Heart left ventricle (tissue), 16 donors: ENCODE data around the gene ABCC6. TPM values are rescaled to one million over a fixed set of nuclear protein-coding genes. Genes with fewer than 3 reads are reported as not detected.
"Not testable (repeated sequence)": the region's sequence is repeated elsewhere in the genome, so short reads cannot be mapped to it uniquely, and the experiment has no call there.

ENCODE experiments used
- ATAC-seq, 4 donors: fragments of 200-7000 bp; cut with Tn5 transposase; one replicate each; pipeline ENCODE4 v1.9.1; 2020 to 2022; ENCODE audit warnings: moderate library complexity in 4 of 4, mild to moderate bottlenecking in 3 of 4, moderate number of reproducible peaks in 1 of 4
- DNase-seq, 5 donors: peaks; one replicate each; pipeline ENCODE4 v3.0.0-alpha.2; 2020
- H3K27ac ChIP-seq, 12 donors: fragments of 200-600 bp; sonication (generic) in 4 of 12; one replicate each; pipeline versions ENCODE4 v1.5.0 to v1.8.0; 2016 to 2022; ENCODE audit warnings: mild to moderate bottlenecking in 2 of 12
- H3K27me3 ChIP-seq, 9 donors: fragments of 200-600 bp; sonication (generic) in 2 of 9; one replicate each; pipeline versions ENCODE4 v1.5.1 to v1.8.0; 2016 to 2022; ENCODE audit warnings: mild to moderate bottlenecking in 3 of 9
- H3K36me3 ChIP-seq, 9 donors: fragments of 200-600 bp; sonication (generic) in 2 of 9; one replicate each; pipeline versions ENCODE4 v1.5.0 to v1.8.0; 2018 to 2022; ENCODE audit warnings: mild to moderate bottlenecking in 2 of 9
- H3K4me1 ChIP-seq, 12 donors: fragments of 200-600 bp; sonication (generic) in 4 of 12; one replicate each; pipeline versions ENCODE4 v1.5.0 to v1.8.0; 2016 to 2022; ENCODE audit warnings: mild to moderate bottlenecking in 3 of 12
- H3K4me3 ChIP-seq, 12 donors: fragments of 200-600 bp; sonication (generic) in 4 of 12; one replicate each; pipeline versions ENCODE4 v1.5.0 to v1.8.0; 2017 to 2022; ENCODE audit warnings: mild to moderate bottlenecking in 9 of 12, moderate library complexity in 4 of 12
- H3K9me3 ChIP-seq, 12 donors: fragments of 200-600 bp; sonication (generic) in 4 of 12; one replicate each; pipeline versions ENCODE4 v1.5.0 to v1.8.0; 2016 to 2022; ENCODE audit warnings: mild to moderate bottlenecking in 1 of 12
- WGBS, 4 donors: extraction: QIAGEN DNeasy Blood & Tissue Kit in 2 of 4; methylation state at CpG; one replicate each; pipeline versions ENCODE4 v1.1.5 to v1.1.7; 2013 to 2018; 5-methylcytosine and 5-hydroxymethylcytosine counted together
- intact Hi-C, 10 donors: fragments of 100-400 bp; cut with DNase I; formaldehyde crosslinking; loops; one replicate each; pipeline versions ENCODE4 v1.11.1 to v1.14.2; 2022
- polyA plus RNA-seq, 2 donors: library from polyadenylated mRNA; stranded (reverse); fragments of 200-250 nt; gene quantifications; one replicate each; pipeline ENCODE4 v1.2.3, GENCODE V29; 2013
- total RNA-seq, 9 donors: library from RNA; depleted of rRNA in 2 of 9; stranded (reverse); fragments of >200 nt in 2 of 9; fragmentation: NEBNext Ultra II Directional in 3 of 9; extraction: Animal tissue kit (Norgen Biotek cat#: 25700) in 3 of 9; gene quantifications; one replicate each; pipeline versions ENCODE4 v1.1.0 to v1.2.4, GENCODE V29; 2016 to 2023
- donor health status: ischemic (EF 13 %, LVEDD 7.1; RV severe dilation, severe dysfunction).
- donor health status: healthy with polysubstance abuse.
- donor health status: DM: no; HTN: yes; CAD: no.
- donor health status: DM: no; HTN: no; CAD: no.
- donor health status: ischemic (EF 25% LVEDD 6.9; RV normal size, moderate dysfunction).
- donor health status: ischemic (EF 25% LVEDD 5.7; RV mildly dilated, moderate dysfunction).
- donor health status: healthy.
- donor health status: DM: yes; HTN: yes; CAD: no.
- donor health status: ischemic (EF 35%, LVEDD 5.7; RV mildly dilated, moderate dysfunction).
- donor health status: nonischemic (EF 11% LVEDD 7.7; RV severe dilation, severe dysfunction).
- donor health status: DM: yes; HTN: yes; CAD: no.
- donor health status: PGD.
- donor health status: ischemic (EF 29% LVEDD 5.4; RV normal size, mild dysfunction).
- donor health status: nonischemic (EF 23%, LVEDD 6.1; RV moderate dilation, normal function).

ABCC6 gene
- total and polyA plus RNA-seq, 11 donors, result 0.14 to 3.8 (median 1.3) TPM; not detected in 3

- intact Hi-C loops, H3K27me3 ChIP-seq, H3K9me3 ChIP-seq, H3K4me1 ChIP-seq, H3K27ac ChIP-seq, DNase-seq, H3K36me3 ChIP-seq: not testable (repeated sequence)
- peak in 2 of 4 donors; percentile 11 to 32 for ATAC-seq
- WGBS, 4 donors, result 20 to 28% (median 24%) methylated on average over 1 to 19 of the region's 24 CpGs
- H3K4me3 ChIP-seq, result peak overlapping the region in 10 of 12 donors; percentile 4 to 38 (median 24)
Measured at GRCh38 chr16:16223662-16224241, 458 bp upstream of the ABCC6 start.

- WGBS, 4 donors, result 68 to 94% (median 93%) methylated on average over 4 of the region's 9 CpGs; no CpG with 5 or more reads in 1 of the 4 donors
- H3K4me1 ChIP-seq, H3K27me3 ChIP-seq, H3K27ac ChIP-seq, H3K9me3 ChIP-seq, intact Hi-C loops, DNase-seq, H3K4me3 ChIP-seq, H3K36me3 ChIP-seq, ATAC-seq: not testable (repeated sequence)
Measured at GRCh38 chr16:16221382-16221781, 1.9 kb downstream of the ABCC6 start.

- H3K4me1 ChIP-seq, ATAC-seq, H3K9me3 ChIP-seq, H3K27ac ChIP-seq, H3K27me3 ChIP-seq, intact Hi-C loops, H3K36me3 ChIP-seq, H3K4me3 ChIP-seq, DNase-seq: not testable (repeated sequence)
- WGBS, 4 donors, result 94 to 99% (median 96%) methylated on average over 7 to 8 of the region's 9 CpGs
Measured at GRCh38 chr16:16220449-16220848, 2.8 kb downstream of the ABCC6 start.

- H3K36me3 ChIP-seq, H3K27me3 ChIP-seq, H3K4me3 ChIP-seq, H3K4me1 ChIP-seq, ATAC-seq, H3K27ac ChIP-seq, intact Hi-C loops, DNase-seq, H3K9me3 ChIP-seq: not testable (repeated sequence)
- WGBS, 4 donors, result 0 to 21% methylated on average over 1 to 2 of the region's 5 CpGs; no CpG with 5 or more reads in 2 of the 4 donors
Measured at GRCh38 chr16:16218787-16219186, 4.5 kb downstream of the ABCC6 start.

- H3K27ac ChIP-seq, H3K4me3 ChIP-seq, H3K27me3 ChIP-seq, ATAC-seq, H3K9me3 ChIP-seq, H3K36me3 ChIP-seq, H3K4me1 ChIP-seq, intact Hi-C loops, DNase-seq: not testable (repeated sequence)
- WGBS, 4 donors, result no CpG with 5 or more reads among the region's 5 CpGs
Measured at GRCh38 chr16:16218349-16218748, 4.9 kb downstream of the ABCC6 start.

- H3K9me3 ChIP-seq, H3K36me3 ChIP-seq, H3K4me1 ChIP-seq, H3K27ac ChIP-seq, intact Hi-C loops, H3K4me3 ChIP-seq, DNase-seq, H3K27me3 ChIP-seq: not testable (repeated sequence)
- WGBS, 4 donors, result 61 to 71% (median 69%) methylated on average over 1 to 2 of the region's 4 CpGs
- ATAC-seq, result peak; percentile 20 to 65 (median 54)
Measured at GRCh38 chr16:16213863-16214293, 9.4 kb downstream of the ABCC6 start.

- DNase-seq, H3K27me3 ChIP-seq, H3K4me1 ChIP-seq, intact Hi-C loops, ATAC-seq, H3K36me3 ChIP-seq, H3K4me3 ChIP-seq, H3K9me3 ChIP-seq, H3K27ac ChIP-seq: not testable (repeated sequence)
- 75 to 87% (median 76%) methylated on average over 1 of the region's 1 CpG for WGBS, 4 donors
Measured at GRCh38 chr16:16211404-16211803, 11.9 kb downstream of the ABCC6 start.

GRCh38 chr16:16208461-16208860 lies 14.8 kb downstream of the ABCC6 start:
- H3K27me3 ChIP-seq, H3K4me1 ChIP-seq, H3K27ac ChIP-seq, H3K9me3 ChIP-seq, H3K4me3 ChIP-seq, H3K36me3 ChIP-seq, ATAC-seq, intact Hi-C loops, DNase-seq: not testable (repeated sequence)
- WGBS, 4 donors, result 87 to 90% (median 90%) methylated on average over 11 to 12 of the region's 12 CpGs

GRCh38 chr16:16207787-16208334 lies 15.4 kb downstream of the ABCC6 start:
- H3K27me3 ChIP-seq, H3K27ac ChIP-seq, intact Hi-C loops, H3K36me3 ChIP-seq, H3K4me3 ChIP-seq, DNase-seq, H3K9me3 ChIP-seq, H3K4me1 ChIP-seq: not testable (repeated sequence)
- 79 to 86% (median 82%) methylated on average over 6 of the region's 6 CpGs for WGBS, 4 donors
- ATAC-seq, result peak in 1 of 4 donors; percentile 31

GRCh38 chr16:16207097-16207786 lies 16.1 kb downstream of the ABCC6 start:
- H3K4me3 ChIP-seq, H3K9me3 ChIP-seq, DNase-seq, H3K36me3 ChIP-seq, H3K4me1 ChIP-seq, H3K27ac ChIP-seq, intact Hi-C loops, H3K27me3 ChIP-seq: not testable (repeated sequence)
- ATAC-seq, result peak in 1 of 4 donors; percentile 42
- WGBS, 4 donors, result 56 to 63% methylated on average over 4 of the region's 4 CpGs; no CpG with 5 or more reads in 2 of the 4 donors

GRCh38 chr16:16205864-16206263 lies 17.4 kb downstream of the ABCC6 start:
- 88 to 94% (median 91%) methylated on average over 2 of the region's 2 CpGs for WGBS, 4 donors
- H3K4me1 ChIP-seq, intact Hi-C loops, H3K4me3 ChIP-seq, H3K9me3 ChIP-seq, DNase-seq, H3K36me3 ChIP-seq, ATAC-seq, H3K27me3 ChIP-seq, H3K27ac ChIP-seq: not testable (repeated sequence)
